Endothelial cell of umbilical vein (primary cell): ENCODE data around the gene PRIMA1. TPM values are rescaled to one million over a fixed set of nuclear protein-coding genes. Genes with fewer than 3 reads are reported as not detected.

ENCODE experiments used
- BruUV-seq: library from RNA; stranded (reverse); fragments of 400-500 nt; replicated peaks from 2 replicates; lab custom pipeline; 2021; lab: Mats Ljungman, UMichigan
- CTCF ChIA-PET: fragments of 300-600, 350-600 bp; sonication (Branson Sonifier 250); formaldehyde crosslinking; loops from one replicate; lab custom pipeline; 2021; ENCODE audit warnings: antibody characterized with exemption, inconsistent platforms; lab: Charles Lee
- POLR2A ChIA-PET: fragments of 300-600, 350-600 bp; sonication (Branson Sonifier 250); formaldehyde crosslinking; loops from one replicate; lab custom pipeline; 2021; ENCODE audit warnings: antibody characterized with exemption, inconsistent platforms; lab: Charles Lee
- DNase-seq: peaks from one replicate; pipeline ENCODE4 v3.0.0-alpha.2; 2011; ENCODE audit warnings: low read depth, low spot score
- FAIRE-seq: peaks from 2 replicates; lab custom pipeline; 2011; peaks lifted over from hg19 to GRCh38; lab: Jason Lieb, UNC
- H2AFZ ChIP-seq: 2 replicates; pipeline ENCODE4 v1.6.0; 2012; ENCODE audit warnings: low read depth, low read length, control low read depth, inconsistent platforms
- H3K27ac ChIP-seq: 2 replicates; pipeline ENCODE4 v1.5.1; 2011; ENCODE audit warnings: low read depth, mild to moderate bottlenecking, control low read depth, low read length, moderate library complexity; ENCODE audit not compliant: insufficient read depth
- H3K27me3 ChIP-seq, 2 experiments: 2 replicates each; pipeline versions ENCODE4 v1.6.0 to v1.6.1; 2011; ENCODE audit warnings: low read length in 2 of 2, mixed read lengths in 1 of 2; ENCODE audit not compliant: control insufficient read depth in 2 of 2, insufficient read depth in 2 of 2
- H3K36me3 ChIP-seq, 2 experiments: 2 replicates in 1 of 2; 3 replicates in 1 of 2; pipeline ENCODE4 v1.5.1; 2011; ENCODE audit warnings: low read length in 2 of 2, mild to moderate bottlenecking in 1 of 2, moderate library complexity in 1 of 2; ENCODE audit not compliant: control insufficient read depth in 2 of 2, insufficient read depth in 2 of 2; ENCODE audit errors: extremely low read depth in 1 of 2
- H3K4me1 ChIP-seq: 3 replicates; pipeline ENCODE4 v1.5.1; 2011; ENCODE audit warnings: mild to moderate bottlenecking, low read length; ENCODE audit not compliant: control insufficient read depth, insufficient read depth; ENCODE audit errors: extremely low read depth
- H3K4me2 ChIP-seq: 2 replicates; pipeline ENCODE4 v1.6.1; 2011; ENCODE audit warnings: low read length, control low read depth, mixed read lengths; ENCODE audit not compliant: insufficient read depth
- H3K4me3 ChIP-seq, 3 experiments: fragments of 200-600 bp in 1 of 3; sonication (generic), shearing (Covaris generic) in 1 of 3; replicated peaks in 1 of 3; 2 replicates each; pipeline ENCODE4 v1.5.1; 2011 to 2016; ENCODE audit warnings: control low read depth in 3 of 3, low read length in 3 of 3, mild to moderate bottlenecking in 2 of 3, inconsistent platforms in 1 of 3, low read depth in 1 of 3, moderate library complexity in 1 of 3; ENCODE audit not compliant: insufficient read depth in 1 of 3
- H3K79me2 ChIP-seq: 2 replicates; pipeline ENCODE4 v1.6.0; 2012; ENCODE audit warnings: low read length, inconsistent platforms; ENCODE audit not compliant: control insufficient read depth, insufficient read depth
- H3K9ac ChIP-seq: replicated peaks from 2 replicates; pipeline ENCODE3; 2011; ENCODE audit warnings: low read length, control low read depth; ENCODE audit not compliant: insufficient read depth; ENCODE audit errors: extremely low read depth
- H3K9me1 ChIP-seq: replicated peaks from 3 replicates; pipeline ENCODE4 v1.6.0; 2011; ENCODE audit warnings: mild to moderate bottlenecking, low read length; ENCODE audit not compliant: control insufficient read depth, insufficient read depth; ENCODE audit errors: extremely low read depth
- H3K9me3 ChIP-seq: replicated peaks from 2 replicates; pipeline ENCODE4 v1.5.1; 2012; ENCODE audit warnings: low read length, inconsistent platforms; ENCODE audit not compliant: control insufficient read depth, insufficient read depth
- H4K20me1 ChIP-seq: replicated peaks from 2 replicates; pipeline ENCODE3; 2011; ENCODE audit warnings: mild to moderate bottlenecking, low read length; ENCODE audit not compliant: control insufficient read depth, insufficient read depth; ENCODE audit errors: extremely low read depth
- EZH2 ChIP-seq: IDR thresholded peaks from 2 replicates; pipeline ENCODE4 v1.6.1; 2012; ENCODE audit warnings: borderline replicate concordance, low read depth, mild to moderate bottlenecking, moderate library complexity, low read length, inconsistent platforms; ENCODE audit not compliant: severe bottlenecking
- FOS ChIP-seq: IDR thresholded peaks from 2 replicates; pipeline ENCODE4 v1.6.1; 2011; ENCODE audit warnings: mild to moderate bottlenecking, low read length, moderate library complexity, borderline replicate concordance; ENCODE audit not compliant: insufficient read depth
- GATA2 ChIP-seq: IDR thresholded peaks from 2 replicates; pipeline ENCODE4 v1.7.0; 2011; ENCODE audit warnings: low read depth, mild to moderate bottlenecking, moderate library complexity, mixed read lengths, low read length; ENCODE audit not compliant: insufficient read length, insufficient read depth
- JUN ChIP-seq: IDR thresholded peaks from 2 replicates; pipeline ENCODE4 v1.6.1; 2011; ENCODE audit warnings: borderline replicate concordance, low read depth; ENCODE audit not compliant: insufficient read length, insufficient read depth
- MYC ChIP-seq: IDR thresholded peaks from one replicate; pipeline ENCODE4 v1.6.1; 2011; ENCODE audit warnings: mild to moderate bottlenecking, low read depth, low read length
- POLR2A ChIP-seq: IDR thresholded peaks from 2 replicates; pipeline ENCODE4 v1.6.1; 2012; ENCODE audit warnings: low read depth, mild to moderate bottlenecking, control low read depth, low read length
- POLR2AphosphoS5 ChIP-seq: IDR thresholded peaks from 2 replicates; pipeline ENCODE4 v1.6.1; 2012; ENCODE audit warnings: low read depth, mild to moderate bottlenecking, control low read depth, low read length, moderate library complexity; ENCODE audit not compliant: insufficient read depth
- dilution Hi-C: fragments of 300-500 bp; cut with MboI; formaldehyde crosslinking; loops from one replicate; pipeline ENCODE4 v1.15.0; 2019; ENCODE audit warnings: low sequenced_read_pairs; ENCODE audit not compliant: extremely low pct_ligation_motif_present
- intact Hi-C: fragments of 100-400 bp; cut with micrococcal nuclease; formaldehyde crosslinking; loops from one replicate; pipeline ENCODE4 v1.10.0; 2022
- polyA plus RNA-seq, 4 experiments: library from polyadenylated mRNA; depleted of rRNA in 3 of 4; stranded (reverse) in 3 of 4; unstranded in 1 of 4; fragments of >200 nt; gene quantifications; 2 replicates each; pipeline versions ENCODE4 v1.2.1 to v1.2.3, GENCODE V29; 2011 to 2012; ENCODE audit warnings: missing spikeins in 1 of 4
- total RNA-seq: library from RNA; stranded (reverse); gene quantifications from 2 replicates; pipeline ENCODE4 v1.2.3, GENCODE V29; 2021
- TF ChIP-seq, protein P1 (sequence below): IDR thresholded peaks from 2 replicates; pipeline ENCODE4 v1.6.1; 2011; ENCODE audit not compliant: insufficient read depth, insufficient read length
- TF ChIP-seq, protein P2 (sequence below), 2 donors: IDR thresholded peaks; 1 replicate in 1 of 2; 2 replicates in 1 of 2; pipeline ENCODE4 v1.5.1; 2011; ENCODE audit warnings: low read length in 2 of 2, mild to moderate bottlenecking in 2 of 2, moderate library complexity in 2 of 2, control low read depth in 1 of 2, inconsistent platforms in 1 of 2, low read depth in 1 of 2; ENCODE audit not compliant: insufficient read depth in 1 of 2; ENCODE audit errors: extremely low read depth in 1 of 2

The PRIMA1 gene
- total and polyA plus RNA-seq, 2 donors (not counting 3 experiments of a cell fraction or from before 2014, with no cell fraction given) = not detected

DNA sequence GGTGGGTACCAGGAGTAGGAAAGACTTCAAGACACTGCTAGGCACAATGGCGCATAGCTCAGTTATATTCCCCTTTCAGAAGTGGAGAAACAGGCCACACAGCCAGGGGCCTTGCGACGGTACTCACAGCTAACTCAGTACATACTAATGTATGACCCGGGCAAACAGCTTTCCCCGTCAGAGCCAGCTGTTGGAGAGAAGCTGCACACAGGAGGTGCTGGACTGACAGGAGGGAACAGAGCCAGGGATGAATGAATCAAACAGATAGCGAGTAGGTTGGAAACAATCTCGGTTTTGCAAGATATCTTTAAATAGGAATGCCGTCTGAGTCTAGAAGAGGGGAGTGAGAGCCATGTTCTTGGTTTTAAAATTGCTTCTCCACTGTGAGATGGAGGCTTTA lies 45.5 kb downstream of the PRIMA1 start:
- Histone ChIP-seq H3K9ac (no peak overlapping the region), H3K36me3 (no peaks in the 10 kb centered on the region), H3K4me2 (no peak overlapping the region), H3K4me1 (no peaks in the 10 kb centered on the region), H3K79me2 (no peaks in the 10 kb centered on the region), H2AFZ (no peak overlapping the region), H3K27me3 (no peaks in the 10 kb centered on the region), H3K9me3 (no peaks in the 10 kb centered on the region), H3K27ac (no peak overlapping the region), H3K4me3 (no peak overlapping the region), H3K9me1 (no peaks in the 10 kb centered on the region), H4K20me1 (no peaks in the 10 kb centered on the region)
- TF ChIP-seq JUN = no peak
- TF ChIP-seq, protein P1, sequence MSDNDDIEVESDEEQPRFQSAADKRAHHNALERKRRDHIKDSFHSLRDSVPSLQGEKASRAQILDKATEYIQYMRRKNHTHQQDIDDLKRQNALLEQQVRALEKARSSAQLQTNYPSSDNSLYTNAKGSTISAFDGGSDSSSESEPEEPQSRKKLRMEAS = no peak
- no peak for TF ChIP-seq POLR2A
- no peak for TF ChIP-seq POLR2AphosphoS5
- TF ChIP-seq, protein P2, sequence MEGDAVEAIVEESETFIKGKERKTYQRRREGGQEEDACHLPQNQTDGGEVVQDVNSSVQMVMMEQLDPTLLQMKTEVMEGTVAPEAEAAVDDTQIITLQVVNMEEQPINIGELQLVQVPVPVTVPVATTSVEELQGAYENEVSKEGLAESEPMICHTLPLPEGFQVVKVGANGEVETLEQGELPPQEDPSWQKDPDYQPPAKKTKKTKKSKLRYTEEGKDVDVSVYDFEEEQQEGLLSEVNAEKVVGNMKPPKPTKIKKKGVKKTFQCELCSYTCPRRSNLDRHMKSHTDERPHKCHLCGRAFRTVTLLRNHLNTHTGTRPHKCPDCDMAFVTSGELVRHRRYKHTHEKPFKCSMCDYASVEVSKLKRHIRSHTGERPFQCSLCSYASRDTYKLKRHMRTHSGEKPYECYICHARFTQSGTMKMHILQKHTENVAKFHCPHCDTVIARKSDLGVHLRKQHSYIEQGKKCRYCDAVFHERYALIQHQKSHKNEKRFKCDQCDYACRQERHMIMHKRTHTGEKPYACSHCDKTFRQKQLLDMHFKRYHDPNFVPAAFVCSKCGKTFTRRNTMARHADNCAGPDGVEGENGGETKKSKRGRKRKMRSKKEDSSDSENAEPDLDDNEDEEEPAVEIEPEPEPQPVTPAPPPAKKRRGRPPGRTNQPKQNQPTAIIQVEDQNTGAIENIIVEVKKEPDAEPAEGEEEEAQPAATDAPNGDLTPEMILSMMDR (IDR thresholded peaks at IDR 0.05; ENCODE audit: extremely low read depth in 1 of 2, insufficient read depth in 1 of 2, low read depth in 1 of 2, low read length in 2 of 2) = no peak
- TF ChIP-seq GATA2 = no peak
- TF ChIP-seq MYC = no peak
- TF ChIP-seq EZH2 = no peak
- no peak for TF ChIP-seq FOS
- CTCF ChIA-PET = no interaction called here
- no peak for FAIRE-seq
- intact Hi-C loops (no loop called here), dilution Hi-C loops (no loop called here)
- POLR2A ChIA-PET = no interaction called here
- BruUV-seq = no TSS peak
- no peak for DNase-seq
